Chondrocyte (in vitro differentiated cells): Measurements from ENCODE around the gene KIF21A. TPM values are rescaled to one million over a fixed set of nuclear protein-coding genes. Genes with fewer than 3 reads are reported as not detected.

ENCODE experiments used
- DNase-seq: peaks from one replicate; pipeline ENCODE4 v3.0.0; 2021; ENCODE audit warnings: mixed read lengths, low spot score
- H3K27ac Mint-ChIP-seq: one replicate; pipeline ENCODE4 v1.8.0; 2021; ENCODE audit warnings: mild to moderate bottlenecking, moderate library complexity, mixed read lengths; ENCODE audit not compliant: unreplicated experiment
- H3K27me3 Mint-ChIP-seq: 2 replicates; pipeline ENCODE4 v1.8.0; 2021; ENCODE audit warnings: low read depth, mixed read lengths
- H3K36me3 Mint-ChIP-seq: 2 replicates; pipeline ENCODE4 v1.8.0; 2021; ENCODE audit warnings: low read depth, mixed read lengths
- H3K4me1 Mint-ChIP-seq: 2 replicates; pipeline ENCODE4 v1.8.0; 2021; ENCODE audit warnings: low read depth, mild to moderate bottlenecking, mixed read lengths
- H3K4me3 Mint-ChIP-seq: one replicate; pipeline ENCODE4 v1.8.0; 2021; ENCODE audit warnings: mild to moderate bottlenecking, moderate library complexity, mixed read lengths; ENCODE audit not compliant: unreplicated experiment
- H3K9me3 Mint-ChIP-seq: 2 replicates; pipeline ENCODE4 v1.8.0; 2021; ENCODE audit warnings: low read depth, mixed read lengths
- CTCF ChIP-seq: fragments of 200-600 bp; sonication (generic); IDR thresholded peaks from 2 replicates; pipeline ENCODE4 v1.5.0; 2021; ENCODE audit warnings: antibody characterized with exemption, mild to moderate bottlenecking, moderate library complexity
- total RNA-seq: library from RNA; stranded (reverse); gene quantifications from 3 replicates; pipeline ENCODE4 v1.2.1, GENCODE V29; 2021

KIF21A gene
- total RNA-seq, 1 donor from 2014 or later, result 9.4 TPM

- no peak for TF ChIP-seq CTCF
- Mint-ChIP-seq H3K9me3 (no peaks in the 10 kb centered on the region), H3K36me3 (no peaks in the 10 kb centered on the region), H3K27ac (no peak overlapping the region), H3K27me3 (no peaks in the 10 kb centered on the region), H3K4me1 (no peaks in the 10 kb centered on the region), H3K4me3 (no peak overlapping the region)
- no peak for DNase-seq
Observed at GRCh38 chr12:39431797-39432196, 11.1 kb downstream of the KIF21A start.

- TF ChIP-seq CTCF, result no peak
- Mint-ChIP-seq H3K27me3 (no peaks in the 10 kb centered on the region), H3K4me1 (no peaks in the 10 kb centered on the region), H3K36me3 (no peaks in the 10 kb centered on the region), H3K27ac (no peak overlapping the region), H3K9me3 (no peaks in the 10 kb centered on the region), H3K4me3 (no peak overlapping the region)
- no peak for DNase-seq
Observed at GRCh38 chr12:39431002-39431796, 11.7 kb downstream of the KIF21A start.

- Mint-ChIP-seq H3K4me3 (no peak overlapping the region), H3K4me1 (no peaks in the 10 kb centered on the region), H3K9me3 (no peaks in the 10 kb centered on the region), H3K27me3 (no peaks in the 10 kb centered on the region), H3K36me3 (no peaks in the 10 kb centered on the region), H3K27ac (no peak overlapping the region)
- DNase-seq, result no peak
- TF ChIP-seq CTCF, result no peak
Observed at GRCh38 chr12:39429809-39430208, 13.1 kb downstream of the KIF21A start.

- Mint-ChIP-seq H3K9me3 (no peaks in the 10 kb centered on the region), H3K4me3 (no peak overlapping the region), H3K4me1 (no peaks in the 10 kb centered on the region), H3K36me3 (no peaks in the 10 kb centered on the region), H3K27ac (no peak overlapping the region), H3K27me3 (no peaks in the 10 kb centered on the region)
- DNase-seq, result no peak
- no peak for TF ChIP-seq CTCF
Observed at GRCh38 chr12:39427360-39427808, 15.5 kb downstream of the KIF21A start.

- TF ChIP-seq CTCF, result no peak
- Mint-ChIP-seq H3K36me3 (no peaks in the 10 kb centered on the region), H3K4me3 (no peak overlapping the region), H3K4me1 (no peaks in the 10 kb centered on the region), H3K27me3 (no peaks in the 10 kb centered on the region), H3K27ac (no peak overlapping the region), H3K9me3 (no peaks in the 10 kb centered on the region)
- no peak for DNase-seq
Observed at GRCh38 chr12:39426636-39427240, 16.2 kb downstream of the KIF21A start.
